Measurements from ENCODE around the gene SLC15A1.

Gene SLC15A1

GRCh38 chr13:98722958-98723357, 29.5 kb downstream of the SLC15A1 start:
- Histone ChIP-seq H3K9ac (ENCODE audit: insufficient read length, low read depth) (no peak overlapping the region), H3K9me3 (ENCODE audit: insufficient read depth, low read length) (no peaks in the 10 kb centered on the region), H3K36me3 (ENCODE audit: insufficient read depth, insufficient read length, low read length) (no peaks in the 10 kb centered on the region), H3K4me3 (ENCODE audit: insufficient read length, low read depth) (no peak overlapping the region), H3K27me3 (ENCODE audit: insufficient read depth, insufficient read length) (no peaks in the 10 kb centered on the region), H3K4me1 (ENCODE audit: insufficient read depth, insufficient read length) (no peaks in the 10 kb centered on the region)
- DNase-seq (ENCODE audit: low read depth, low spot score) = no peak
- TF ChIP-seq SUZ12 (IDR thresholded peaks at IDR 0.05; ENCODE audit: extremely low read depth, insufficient read depth, insufficient read length) = no peak
- no peak for TF ChIP-seq YY1 (IDR thresholded peaks at IDR 0.05; ENCODE audit: insufficient read depth, insufficient read length)
- TF ChIP-seq ZNF274 (IDR thresholded peaks at IDR 0.05; ENCODE audit: low read depth, low read length) = no peak

- Histone ChIP-seq H3K9me3 (ENCODE audit: insufficient read depth, low read length) (no peaks in the 10 kb centered on the region), H3K4me3 (ENCODE audit: insufficient read length, low read depth) (no peak overlapping the region), H3K36me3 (ENCODE audit: insufficient read depth, insufficient read length, low read length) (no peaks in the 10 kb centered on the region), H3K4me1 (ENCODE audit: insufficient read depth, insufficient read length) (no peaks in the 10 kb centered on the region), H3K27me3 (ENCODE audit: insufficient read depth, insufficient read length) (no peaks in the 10 kb centered on the region), H3K9ac (ENCODE audit: insufficient read length, low read depth) (no peak overlapping the region)
- no peak for TF ChIP-seq SUZ12 (IDR thresholded peaks at IDR 0.05; ENCODE audit: extremely low read depth, insufficient read depth, insufficient read length)
- TF ChIP-seq YY1 (IDR thresholded peaks at IDR 0.05; ENCODE audit: insufficient read depth, insufficient read length) = no peak
- no peak for TF ChIP-seq ZNF274 (IDR thresholded peaks at IDR 0.05; ENCODE audit: low read depth, low read length)
- no peak for DNase-seq (ENCODE audit: low read depth, low spot score)
These were observed 30.5 kb downstream of the SLC15A1 start for GRCh38 chr13:98721825-98722510.

- no peak overlapping the region for H3K9ac ChIP-seq (ENCODE audit: insufficient read length, low read depth)
- H3K4me3 ChIP-seq (ENCODE audit: insufficient read length, low read depth) = no peak overlapping the region
- no peaks in the 10 kb centered on the region for H3K27me3 ChIP-seq (ENCODE audit: insufficient read depth, insufficient read length)
- H3K4me1 ChIP-seq (ENCODE audit: insufficient read depth, insufficient read length) = no peaks in the 10 kb centered on the region
- no peak for DNase-seq (ENCODE audit: low read depth, low spot score)
- TF ChIP-seq SUZ12 (IDR thresholded peaks at IDR 0.05; ENCODE audit: extremely low read depth, insufficient read depth, insufficient read length) (no peak), YY1 (IDR thresholded peaks at IDR 0.05; ENCODE audit: insufficient read depth, insufficient read length) (no peak), ZNF274 (IDR thresholded peaks at IDR 0.05; ENCODE audit: low read depth, low read length) (no peak)
- no peaks in the 10 kb centered on the region for H3K36me3 ChIP-seq (ENCODE audit: insufficient read depth, insufficient read length, low read length)
- no peaks in the 10 kb centered on the region for H3K9me3 ChIP-seq (ENCODE audit: insufficient read depth, low read length)
These were observed 32.8 kb downstream of the SLC15A1 start for GRCh38 chr13:98719527-98720250.

GRCh38 chr13:98717891-98718290, 34.6 kb downstream of the SLC15A1 start:
- Histone ChIP-seq H3K4me1 (ENCODE audit: insufficient read depth, insufficient read length) (no peaks in the 10 kb centered on the region), H3K9me3 (ENCODE audit: insufficient read depth, low read length) (no peaks in the 10 kb centered on the region), H3K9ac (ENCODE audit: insufficient read length, low read depth) (no peak overlapping the region), H3K36me3 (ENCODE audit: insufficient read depth, insufficient read length, low read length) (no peaks in the 10 kb centered on the region), H3K4me3 (ENCODE audit: insufficient read length, low read depth) (no peak overlapping the region), H3K27me3 (ENCODE audit: insufficient read depth, insufficient read length) (no peaks in the 10 kb centered on the region)
- no peak for DNase-seq (ENCODE audit: low read depth, low spot score)
- TF ChIP-seq YY1 (IDR thresholded peaks at IDR 0.05; ENCODE audit: insufficient read depth, insufficient read length) (no peak), ZNF274 (IDR thresholded peaks at IDR 0.05; ENCODE audit: low read depth, low read length) (no peak), SUZ12 (IDR thresholded peaks at IDR 0.05; ENCODE audit: extremely low read depth, insufficient read depth, insufficient read length) (no peak)

GRCh38 chr13:98717256-98717655, 35.2 kb downstream of the SLC15A1 start:
- H3K9ac ChIP-seq (ENCODE audit: insufficient read length, low read depth) = no peak overlapping the region
- no peaks in the 10 kb centered on the region for H3K4me1 ChIP-seq (ENCODE audit: insufficient read depth, insufficient read length)
- TF ChIP-seq ZNF274 (IDR thresholded peaks at IDR 0.05; ENCODE audit: low read depth, low read length) (no peak), YY1 (IDR thresholded peaks at IDR 0.05; ENCODE audit: insufficient read depth, insufficient read length) (no peak), SUZ12 (IDR thresholded peaks at IDR 0.05; ENCODE audit: extremely low read depth, insufficient read depth, insufficient read length) (no peak)
- H3K4me3 ChIP-seq (ENCODE audit: insufficient read length, low read depth) = no peak overlapping the region
- no peak for DNase-seq (ENCODE audit: low read depth, low spot score)
- no peaks in the 10 kb centered on the region for H3K27me3 ChIP-seq (ENCODE audit: insufficient read depth, insufficient read length)
- no peaks in the 10 kb centered on the region for H3K36me3 ChIP-seq (ENCODE audit: insufficient read depth, insufficient read length, low read length)
- H3K9me3 ChIP-seq (ENCODE audit: insufficient read depth, low read length) = no peaks in the 10 kb centered on the region

GRCh38 chr13:98710521-98710920, 42.0 kb downstream of the SLC15A1 start:
- no peak for DNase-seq (ENCODE audit: low read depth, low spot score)
- Histone ChIP-seq H3K4me3 (ENCODE audit: insufficient read length, low read depth) (no peak overlapping the region), H3K9me3 (ENCODE audit: insufficient read depth, low read length) (no peaks in the 10 kb centered on the region), H3K4me1 (ENCODE audit: insufficient read depth, insufficient read length) (no peaks in the 10 kb centered on the region), H3K9ac (ENCODE audit: insufficient read length, low read depth) (no peak overlapping the region), H3K36me3 (ENCODE audit: insufficient read depth, insufficient read length, low read length) (no peaks in the 10 kb centered on the region), H3K27me3 (ENCODE audit: insufficient read depth, insufficient read length) (no peaks in the 10 kb centered on the region)
- no peak for TF ChIP-seq ZNF274 (IDR thresholded peaks at IDR 0.05; ENCODE audit: low read depth, low read length)
- no peak for TF ChIP-seq YY1 (IDR thresholded peaks at IDR 0.05; ENCODE audit: insufficient read depth, insufficient read length)
- no peak for TF ChIP-seq SUZ12 (IDR thresholded peaks at IDR 0.05; ENCODE audit: extremely low read depth, insufficient read depth, insufficient read length)

- TF ChIP-seq ZNF274 (IDR thresholded peaks at IDR 0.05; ENCODE audit: low read depth, low read length) (no peak), SUZ12 (IDR thresholded peaks at IDR 0.05; ENCODE audit: extremely low read depth, insufficient read depth, insufficient read length) (no peak), YY1 (IDR thresholded peaks at IDR 0.05; ENCODE audit: insufficient read depth, insufficient read length) (no peak)
- Histone ChIP-seq H3K4me1 (ENCODE audit: insufficient read depth, insufficient read length) (no peaks in the 10 kb centered on the region), H3K4me3 (ENCODE audit: insufficient read length, low read depth) (no peak overlapping the region), H3K9me3 (ENCODE audit: insufficient read depth, low read length) (no peaks in the 10 kb centered on the region), H3K27me3 (ENCODE audit: insufficient read depth, insufficient read length) (no peaks in the 10 kb centered on the region), H3K9ac (ENCODE audit: insufficient read length, low read depth) (no peak overlapping the region), H3K36me3 (ENCODE audit: insufficient read depth, insufficient read length, low read length) (no peaks in the 10 kb centered on the region)
- DNase-seq (ENCODE audit: low read depth, low spot score) = no peak
These were observed 45.0 kb downstream of the SLC15A1 start for GRCh38 chr13:98707281-98707999.

Data from NT2/D1 (cell line).